NOMO-1 (cell line): ENCODE measurements around the gene TRMT61B.

Source experiments
- DNase-seq, 2 experiments: peaks; one replicate each; lab custom pipeline; 2025; ENCODE audit not compliant: unreplicated experiment in 2 of 2; lab: John Stamatoyannopoulos, UW

TRMT61B gene

GRCh38 chr2:28870146-28870891 is at the start of gene TRMT61B:
TRMT61B (minus strand) TSS chr2:28870309; CDS start chr2:28870277, 32 bp downstream.
- DNase-seq, result peak; percentile 93 to 96

DNA sequence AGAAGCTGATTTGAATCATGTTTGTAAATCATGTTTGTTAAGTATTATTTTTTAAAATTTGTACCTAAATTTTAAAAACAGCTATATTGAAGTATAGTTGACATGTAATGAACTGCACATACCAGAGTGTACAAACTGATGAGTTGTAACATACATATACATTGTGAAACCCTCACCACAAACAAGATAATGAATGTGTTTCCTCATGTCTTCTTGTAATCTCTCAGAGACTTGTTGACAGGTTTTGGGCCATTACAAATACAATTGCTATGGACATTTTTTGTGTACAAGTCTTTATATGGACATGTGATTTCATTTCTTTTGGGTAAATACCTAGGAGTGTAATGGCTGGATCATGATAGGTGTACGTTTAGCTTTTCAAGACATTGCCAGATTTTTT is 45.8 kb upstream of the TRMT61B start:
- DNase-seq, result peak in 1 of 2 experiments; percentile 18

GRCh38 chr2:28909655-28910353 is 39.7 kb upstream of the TRMT61B start:
- no peak for DNase-seq

- no peak for DNase-seq
Measured at GRCh38 chr2:28908172-28908571, 38.1 kb upstream of the TRMT61B start.

GRCh38 chr2:28906821-28907220 is 36.7 kb upstream of the TRMT61B start:
- DNase-seq, result no peak

GRCh38 chr2:28906376-28906775 is 36.3 kb upstream of the TRMT61B start:
- no peak for DNase-seq

DNA sequence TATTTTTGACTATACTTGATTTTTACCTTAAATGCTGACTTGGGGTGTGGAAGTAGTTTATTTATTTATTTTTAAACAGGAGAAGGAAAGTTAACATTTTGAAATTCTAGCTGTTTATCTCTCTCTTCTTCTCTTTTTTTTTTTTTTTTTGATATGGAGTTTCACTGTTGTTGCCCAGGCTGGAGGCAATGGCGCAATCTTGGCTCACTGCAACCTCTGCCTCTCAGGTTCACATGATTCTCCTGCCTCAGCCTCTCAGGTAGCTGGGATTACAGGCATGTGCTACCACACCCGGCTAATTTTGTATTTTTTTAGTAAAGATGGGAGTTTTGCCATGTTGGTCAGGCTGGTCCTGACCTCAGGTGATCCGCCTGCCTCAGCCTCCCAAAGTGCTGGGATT is 35.4 kb upstream of the TRMT61B start:
- DNase-seq, result no peak

GRCh38 chr2:28904802-28905457 is 34.8 kb upstream of the TRMT61B start:
- no peak for DNase-seq

- DNase-seq, result no peak
Measured at GRCh38 chr2:28904295-28904694, 34.2 kb upstream of the TRMT61B start.

DNA sequence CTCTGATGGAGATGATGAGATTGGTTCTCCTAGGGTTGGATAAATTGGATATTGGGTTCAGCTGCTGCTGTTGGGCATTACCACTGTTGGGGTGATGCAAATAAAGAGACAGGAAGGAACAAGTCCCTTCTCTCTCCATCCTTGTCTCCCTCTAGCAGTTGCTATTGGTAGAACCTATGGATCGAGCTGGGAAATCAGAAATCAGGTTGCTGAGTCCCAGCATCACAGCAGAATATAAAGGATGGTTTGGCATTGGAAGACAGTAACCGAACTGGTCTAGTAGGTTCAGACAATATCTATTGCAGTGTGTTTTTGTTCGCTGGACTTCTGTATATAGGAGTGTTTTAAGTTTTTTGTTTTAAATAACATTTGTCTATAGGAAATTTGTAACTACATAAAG is 32.5 kb upstream of the TRMT61B start:
- no peak for DNase-seq

DNA sequence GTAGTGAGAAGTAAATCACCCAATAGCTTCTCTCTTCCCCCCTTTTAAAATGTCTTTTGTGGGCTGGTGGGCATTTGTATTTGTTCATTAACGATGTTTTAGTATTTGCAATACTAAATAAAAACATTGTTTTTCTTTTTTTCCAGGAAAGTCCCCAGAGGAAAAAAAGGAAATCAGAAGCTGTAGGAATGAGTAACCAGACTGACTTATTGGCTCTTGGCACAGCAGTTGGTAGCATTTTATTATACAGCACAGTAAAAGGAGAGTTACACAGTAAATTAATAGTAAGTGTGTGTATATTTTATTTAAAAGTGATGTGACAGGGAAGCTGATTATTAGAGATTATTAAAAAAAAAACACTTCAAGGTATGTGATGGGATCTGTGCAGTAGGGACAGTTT is 31.7 kb upstream of the TRMT61B start:
- DNase-seq, result no peak

DNA sequence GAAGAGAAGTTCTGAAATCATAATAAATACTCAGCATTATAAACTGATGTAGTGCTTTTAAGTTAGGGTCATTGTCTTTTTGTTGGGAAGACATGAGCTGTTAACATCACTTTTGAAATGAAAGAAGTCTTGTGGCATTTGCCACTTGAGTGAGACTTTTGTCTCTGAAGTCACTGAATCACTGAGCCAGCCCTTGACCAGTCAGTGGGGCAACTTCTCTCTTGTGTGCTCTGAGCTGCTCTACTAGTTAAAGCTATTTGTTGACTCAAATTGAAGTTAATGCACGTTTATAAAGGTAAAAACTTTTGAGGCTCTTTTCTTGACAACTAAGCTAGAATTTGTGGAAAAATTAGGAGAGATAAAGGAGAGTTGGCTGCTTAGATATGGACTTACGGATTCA is 31.1 kb upstream of the TRMT61B start:
- DNase-seq, result no peak

- DNase-seq, result no peak
Measured at GRCh38 chr2:28898048-28898447, 27.9 kb upstream of the TRMT61B start.

GRCh38 chr2:28896906-28897305 is 26.8 kb upstream of the TRMT61B start:
- no peak for DNase-seq

DNA sequence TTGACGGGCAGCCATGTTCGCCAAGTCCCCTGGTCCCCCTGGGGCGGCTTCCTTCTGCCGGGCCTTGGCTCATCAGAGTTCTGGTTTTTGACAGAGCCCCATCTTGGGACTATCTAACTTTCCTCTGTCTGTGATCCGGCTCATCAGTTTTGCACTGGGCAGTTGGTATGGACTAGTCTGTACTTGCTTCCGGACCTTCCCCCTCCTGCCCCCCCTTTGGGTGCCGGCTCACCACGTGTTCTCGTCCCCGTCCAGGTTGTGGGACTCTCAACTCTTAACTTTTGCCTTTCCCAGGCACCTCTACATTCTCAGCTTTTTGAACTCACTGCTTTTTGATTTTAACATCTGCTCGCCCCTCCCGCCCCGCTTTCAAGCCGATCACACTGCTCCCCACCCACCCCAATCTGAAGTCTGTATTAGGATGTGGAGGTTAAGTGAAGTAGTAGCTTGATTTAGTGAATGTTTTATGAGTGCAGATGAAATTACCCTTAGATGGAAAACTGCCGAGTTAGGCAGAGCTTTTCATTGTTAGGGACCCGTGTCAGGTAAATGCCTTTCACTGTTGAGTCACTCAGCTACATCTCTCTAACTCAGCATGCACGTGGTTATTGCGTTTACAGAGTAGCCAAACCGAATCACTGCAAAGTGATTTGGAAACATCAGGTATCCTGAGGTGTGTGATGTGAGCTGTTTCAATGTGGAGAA is 25.2 kb upstream of the TRMT61B start:
- peak; percentile 28 to 32 for DNase-seq

DNA sequence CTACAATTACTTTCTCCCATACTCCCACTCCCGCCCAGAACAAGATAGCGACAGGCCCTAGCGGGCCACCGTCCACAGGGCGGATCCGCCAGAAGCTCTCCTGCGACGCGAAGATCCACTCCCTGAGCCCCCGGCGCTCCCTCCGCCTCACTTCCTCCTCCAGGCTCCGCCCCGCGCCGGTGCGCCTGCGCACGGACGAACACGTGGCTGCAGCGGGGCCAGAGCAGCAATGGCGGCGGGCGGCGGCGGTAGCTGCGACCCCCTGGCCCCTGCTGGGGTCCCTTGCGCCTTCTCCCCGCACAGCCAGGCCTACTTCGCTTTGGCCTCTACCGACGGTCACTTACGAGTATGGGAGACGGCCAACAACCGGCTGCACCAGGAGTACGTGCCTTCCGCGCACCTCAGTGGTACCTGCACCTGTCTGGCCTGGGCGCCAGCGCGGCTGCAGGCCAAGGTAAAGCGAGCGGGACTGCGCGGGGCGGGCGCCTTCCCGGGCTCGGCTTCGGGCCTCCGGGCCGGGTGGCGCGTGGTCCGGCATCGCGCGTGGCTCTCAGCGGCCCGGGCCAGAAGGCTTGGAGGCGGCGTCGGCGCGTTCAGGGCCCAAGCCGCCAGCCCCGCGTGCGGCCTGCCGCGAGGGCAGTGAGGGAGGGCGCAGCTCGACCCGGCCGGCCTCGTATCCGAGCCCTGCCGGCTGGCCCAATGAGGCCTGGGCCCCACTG is 24.5 kb upstream of the TRMT61B start, which contains the start of gene WDR43:
Gene WDR43 (plus strand): TSS at position 198 of the 719 bp plus-strand sequence. CDS start 32 bp downstream, at position 230.
- peak; percentile 96 to 98 for DNase-seq

DNA sequence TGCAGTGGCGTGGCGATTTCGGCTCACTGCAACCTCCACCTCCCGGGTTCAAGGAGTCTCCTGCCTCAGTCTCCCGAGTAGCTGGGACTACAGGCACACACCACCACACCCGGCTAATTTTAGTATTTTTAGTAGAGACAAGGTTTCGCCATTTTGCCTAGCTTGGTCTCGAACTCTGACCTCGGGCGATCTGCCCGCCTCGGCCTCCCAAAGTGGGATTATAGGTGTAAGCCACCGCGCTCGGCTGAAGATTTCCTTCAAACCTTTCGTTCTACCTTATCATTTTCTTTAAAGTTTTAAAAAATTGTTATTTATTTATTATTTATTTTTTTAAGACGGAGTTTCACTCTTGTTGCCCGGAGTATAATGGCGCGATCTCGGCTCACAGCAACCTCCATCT is 23.4 kb upstream of the TRMT61B start:
- no peak for DNase-seq

- DNase-seq, result no peak
Measured at GRCh38 chr2:28880193-28880592, 10.1 kb upstream of the TRMT61B start.

GRCh38 chr2:28871620-28872019 is 1.5 kb upstream of the TRMT61B start:
- no peak for DNase-seq

- peak in 1 of 2 experiments; percentile 17 for DNase-seq
Measured at GRCh38 chr2:28869494-28870145, 489 bp downstream of the TRMT61B start.
